GM08714 (cell line): ENCODE data around the gene LGI4.

Experiments
- H3K4me3 ChIP-seq: fragments of 200-500 bp; sonication (Bioruptor generic); 2 replicates; pipeline ENCODE4 v1.5.1; 2014; ENCODE audit warnings: mild to moderate bottlenecking, low read length, inconsistent platforms
- ZNF274 ChIP-seq: IDR thresholded peaks from 2 replicates; pipeline ENCODE4 v1.6.1; 2012; ENCODE audit warnings: mild to moderate bottlenecking, low read depth, low read length

Gene LGI4

GRCh38 chr19:35100588-35101533 is 34.0 kb downstream of the LGI4 start:
- no peak for TF ChIP-seq ZNF274
- H3K4me3 ChIP-seq, result no peak overlapping the region

DNA sequence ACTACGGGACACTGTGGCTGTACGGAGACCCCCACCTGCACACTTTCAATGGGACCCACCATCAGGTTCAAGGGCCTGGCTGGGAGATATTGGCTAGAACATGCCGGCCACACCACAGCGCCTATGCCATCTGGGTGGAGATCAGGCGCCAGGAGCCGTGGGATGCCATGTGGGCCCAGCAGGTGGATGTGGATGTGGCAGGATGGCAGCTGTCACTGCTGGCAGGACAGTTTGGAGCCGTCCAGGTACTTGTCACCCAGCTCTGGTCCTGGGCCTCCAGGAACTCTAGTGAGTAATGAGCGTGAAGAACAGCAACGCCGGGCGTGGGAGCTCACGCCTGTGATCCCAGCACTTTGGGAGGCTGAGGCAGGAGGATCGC is 35.0 kb downstream of the LGI4 start:
- no peak for TF ChIP-seq ZNF274

DNA sequence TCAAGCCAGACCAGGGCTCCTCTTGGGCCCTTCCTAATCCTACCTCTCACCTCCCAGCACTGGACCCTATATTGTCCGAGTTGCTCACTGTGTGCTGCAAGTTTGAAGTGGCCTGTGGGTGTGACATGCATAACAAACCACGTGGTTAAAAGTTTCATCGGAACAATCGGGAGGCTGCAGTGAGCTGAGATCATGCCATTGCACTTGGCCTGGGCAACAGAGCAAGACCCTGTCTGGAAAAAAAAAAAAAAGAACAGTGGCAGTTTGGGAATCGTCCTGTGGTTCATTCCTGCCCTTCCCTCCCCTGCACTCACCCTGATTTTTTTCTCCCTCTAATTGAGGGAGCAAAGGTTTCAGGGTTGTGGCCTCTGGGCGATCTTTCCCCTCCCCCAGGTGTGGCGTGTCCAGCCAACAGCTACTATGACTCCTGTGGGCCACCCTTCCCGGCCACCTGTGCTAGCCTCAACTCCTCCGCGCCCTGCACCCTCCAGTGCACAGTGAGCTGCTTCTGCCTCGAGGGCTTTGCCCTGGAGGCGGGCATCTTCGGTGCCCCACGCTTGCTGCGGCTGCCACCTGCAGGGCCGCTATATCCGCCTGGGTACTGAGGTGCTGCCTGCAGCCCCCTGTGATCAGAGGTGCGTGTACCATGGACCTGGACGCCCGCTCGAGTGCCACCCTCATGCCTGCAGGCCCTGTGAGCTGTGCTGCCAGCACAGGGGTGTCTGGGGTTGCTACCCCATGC is 35.5 kb downstream of the LGI4 start:
- no peak for TF ChIP-seq ZNF274
- H3K4me3 ChIP-seq, result no peak overlapping the region

More for the DNA sequence above, 35.0 kb downstream of the LGI4 start:
- no peak overlapping the region for H3K4me3 ChIP-seq

GRCh38 chr19:35098413-35099049 is 36.3 kb downstream of the LGI4 start:
- H3K4me3 ChIP-seq, result no peak overlapping the region
- no peak for TF ChIP-seq ZNF274

DNA sequence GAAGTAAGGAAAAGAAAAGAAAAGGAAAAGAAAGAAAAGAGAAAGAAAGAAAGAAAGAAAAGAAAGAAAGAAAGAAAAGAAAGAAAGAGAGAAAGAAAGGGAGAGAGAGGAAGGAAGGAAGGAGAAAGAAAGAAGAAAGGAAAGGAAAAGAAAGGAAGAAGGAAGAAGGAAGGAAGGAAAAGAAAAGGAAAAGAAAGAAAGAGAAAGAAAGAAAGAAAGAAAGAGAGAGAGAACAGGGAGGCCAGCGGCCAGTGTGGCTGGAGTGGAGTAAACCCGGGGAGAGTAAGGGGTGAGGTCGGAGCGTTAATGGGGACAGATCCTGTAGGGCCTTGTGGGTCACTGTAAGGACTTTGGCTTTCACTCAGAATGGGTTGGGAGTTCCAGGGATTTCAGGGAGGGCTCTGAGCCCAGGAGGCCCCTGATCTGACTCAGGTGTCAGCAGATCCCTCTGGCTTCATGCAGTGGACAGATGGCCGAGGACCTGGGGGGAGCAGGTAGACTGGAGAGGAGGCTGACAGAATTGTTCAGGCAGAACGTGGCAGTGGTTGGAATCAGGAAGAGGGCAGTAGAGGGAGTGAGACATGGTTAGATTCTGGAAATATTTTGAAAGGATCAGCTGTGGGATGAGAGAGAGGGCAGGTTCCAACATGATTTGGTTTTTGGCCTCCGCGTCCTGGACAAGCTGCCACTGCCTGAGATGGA is 39.0 kb downstream of the LGI4 start:
- no peak overlapping the region for H3K4me3 ChIP-seq
- no peak for TF ChIP-seq ZNF274

DNA sequence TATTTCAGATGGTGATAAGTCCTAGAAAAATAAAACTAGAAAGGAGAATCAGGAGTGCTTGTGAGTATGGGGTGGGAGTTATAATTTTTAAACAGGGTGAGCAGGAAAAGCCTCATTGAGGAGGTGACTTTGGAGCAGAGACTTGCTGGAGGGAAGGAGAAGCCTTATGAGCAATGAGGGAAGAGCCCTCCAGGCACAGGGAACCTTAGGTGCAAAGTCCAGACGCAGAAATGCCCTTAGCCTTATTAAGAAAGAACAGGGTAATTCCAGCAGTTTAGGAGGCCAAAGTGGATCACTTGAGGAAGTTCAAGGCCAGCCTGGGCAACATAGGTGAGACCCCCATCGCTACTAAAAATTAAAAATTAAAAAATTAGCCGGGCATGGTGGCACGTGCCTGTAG is 40.2 kb downstream of the LGI4 start:
- no peak overlapping the region for H3K4me3 ChIP-seq
- TF ChIP-seq ZNF274, result no peak

DNA sequence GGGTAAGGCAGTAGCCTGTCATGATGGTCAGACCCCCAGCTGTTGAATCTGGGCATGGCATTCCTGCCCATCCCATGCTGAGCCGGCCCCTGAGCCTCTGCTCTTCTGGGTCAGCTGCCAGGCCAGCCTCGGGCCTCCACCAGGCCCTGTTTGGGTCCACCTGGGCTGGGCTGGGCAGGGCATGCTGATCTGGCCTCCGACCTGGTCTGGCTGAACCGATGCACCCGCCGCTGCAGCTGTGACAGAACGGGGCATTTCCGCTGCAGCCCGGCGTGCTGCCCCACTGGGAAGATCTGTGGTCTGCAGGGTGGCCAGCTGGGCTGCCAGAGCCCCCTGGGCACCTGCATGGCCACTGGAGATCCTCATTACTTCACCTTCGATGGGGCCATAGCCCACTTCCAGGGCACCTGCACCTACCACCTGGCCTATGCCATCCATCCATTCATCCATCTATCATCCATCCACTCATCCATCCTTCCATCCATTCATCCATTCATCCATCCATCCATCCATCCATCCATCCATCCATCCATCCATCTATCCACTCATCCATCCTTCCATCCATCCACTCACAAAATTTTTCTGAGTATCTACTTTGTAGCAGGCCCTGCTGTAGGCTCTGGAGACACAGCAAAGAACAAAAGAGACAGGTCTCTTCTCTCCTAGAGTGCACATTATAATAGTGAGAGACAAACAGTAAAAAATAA is 40.8 kb downstream of the LGI4 start:
- no peak overlapping the region for H3K4me3 ChIP-seq
- TF ChIP-seq ZNF274, result no peak

GRCh38 chr19:35093430-35093829 is 41.4 kb downstream of the LGI4 start:
- H3K4me3 ChIP-seq, result no peak overlapping the region
- TF ChIP-seq ZNF274, result no peak

GRCh38 chr19:35090506-35091214 is 44.2 kb downstream of the LGI4 start:
- H3K4me3 ChIP-seq, result no peak overlapping the region
- no peak for TF ChIP-seq ZNF274

DNA sequence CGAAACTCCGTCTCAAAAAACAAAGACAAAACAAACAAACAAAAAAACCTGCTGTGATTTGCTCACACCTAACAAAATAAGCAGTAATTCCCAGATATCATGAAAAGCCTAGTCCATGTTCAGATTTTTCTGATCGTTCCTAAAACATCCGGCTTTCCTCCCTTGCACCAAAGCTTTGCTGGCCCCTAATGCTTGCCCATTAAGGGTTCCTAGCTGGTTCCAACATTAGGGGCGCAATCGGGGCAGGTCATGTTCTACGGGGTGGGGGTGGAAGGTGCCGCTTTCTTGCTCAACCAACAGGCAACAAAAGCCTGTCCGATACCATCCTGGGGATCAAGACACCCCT is 44.7 kb downstream of the LGI4 start:
- TF ChIP-seq ZNF274, result no peak
- no peak overlapping the region for H3K4me3 ChIP-seq

- no peak for TF ChIP-seq ZNF274
- H3K4me3 ChIP-seq, result no peak overlapping the region
Observed at GRCh38 chr19:35089554-35089953, 45.3 kb downstream of the LGI4 start.

- no peak overlapping the region for H3K4me3 ChIP-seq
- no peak for TF ChIP-seq ZNF274
Observed at GRCh38 chr19:35088131-35088913, 46.5 kb downstream of the LGI4 start.
